Measurements from ENCODE around the gene HECW1. TPM values are rescaled to one million over a fixed set of nuclear protein-coding genes. Genes with fewer than 3 reads are reported as not detected.
"Not testable (repeated sequence)": the region's sequence is repeated elsewhere in the genome, so short reads cannot be mapped to it uniquely, and the experiment has no call there.

The HECW1 gene
- total RNA-seq, 8 experiments from 2014 or later, result 0.09 to 16.7 (median 10.6) TPM

- no peak overlapping the region for H3K4me3 ChIP-seq
- in situ Hi-C loops (cut with MboI; ENCODE audit: low pct_unique_long_range_greater_than_20kb in 2 of 9, low sequenced_read_pairs in 9 of 9, unreplicated experiment in 9 of 9), result no loop called here
- peaks cover 0 to 3% of the 10 kb centered on the region in 2 donors for H3K4me1 ChIP-seq (replicated peaks in 1 of 2)
- no peak overlapping the region for H3K27ac ChIP-seq
- ATAC-seq (replicated peaks in 6 of 8), result no peak
- WGBS, 10 experiments, result 43 to 91% (median 80%) methylated on average over 1 to 5 of the region's 7 CpGs; no CpG with 5 or more reads in 1 of the 10 experiments
These were observed 202.1 kb downstream of the HECW1 start for GRCh38 chr7:43314379-43315158.

GRCh38 chr7:43317075-43317474 is 204.6 kb downstream of the HECW1 start:
- WGBS, 10 experiments, result 40 to 89% (median 72%) methylated on average over 2 to 5 of the region's 6 CpGs; no CpG with 5 or more reads in 5 of the 10 experiments
- Histone ChIP-seq H3K4me1 (replicated peaks in 1 of 2) (peaks cover 0 to 3% of the 10 kb centered on the region in 2 donors), H3K27ac (no peak overlapping the region), H3K4me3 (no peak overlapping the region)
- peak in 6 of 8 experiments; percentile 22 to 62 (median 34) for ATAC-seq (replicated peaks in 6 of 8)
- in situ Hi-C loops (cut with MboI; ENCODE audit: low pct_unique_long_range_greater_than_20kb in 2 of 9, low sequenced_read_pairs in 9 of 9, unreplicated experiment in 9 of 9), result no loop called here

DNA sequence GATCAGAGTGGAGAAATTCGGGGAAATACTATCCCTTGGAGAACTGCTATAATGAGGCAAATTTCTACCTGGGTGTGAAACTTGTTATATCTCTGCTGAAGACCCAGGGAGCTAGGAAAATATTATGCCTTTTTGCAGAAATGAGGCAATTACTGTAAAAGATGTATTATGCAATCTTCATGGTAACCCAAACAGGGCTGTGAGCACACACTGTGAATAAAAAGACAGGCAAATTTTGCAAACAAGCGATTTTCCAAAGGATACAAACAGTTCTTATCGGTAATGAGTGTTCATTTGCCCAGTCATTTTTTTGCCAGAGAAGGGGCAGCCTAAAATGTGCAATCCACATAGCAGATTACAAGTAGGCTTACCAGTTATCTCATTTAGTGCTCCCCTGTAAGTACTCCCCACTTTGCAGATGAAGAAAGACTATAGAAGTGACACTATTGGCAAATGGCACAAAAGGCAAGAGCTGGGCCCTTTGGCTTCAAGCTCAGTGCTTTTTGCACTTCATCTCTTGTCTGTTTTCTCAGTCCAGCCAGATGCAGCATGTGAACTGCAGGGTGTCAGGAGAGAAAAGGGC is 205.8 kb downstream of the HECW1 start:
- H3K27ac ChIP-seq, result no peak overlapping the region
- peak in 1 of 8 experiments; percentile 38 for ATAC-seq (replicated peaks in 6 of 8)
- in situ Hi-C loops (cut with MboI; ENCODE audit: low pct_unique_long_range_greater_than_20kb in 2 of 9, low sequenced_read_pairs in 9 of 9, unreplicated experiment in 9 of 9), result no loop called here
- 0 to 100% (median 83%) methylated on average over 1 to 3 of the region's 3 CpGs for WGBS, 10 experiments
- H3K4me3 ChIP-seq, result no peak overlapping the region
- peaks cover 0 to 3% of the 10 kb centered on the region in 2 donors for H3K4me1 ChIP-seq (replicated peaks in 1 of 2)

DNA sequence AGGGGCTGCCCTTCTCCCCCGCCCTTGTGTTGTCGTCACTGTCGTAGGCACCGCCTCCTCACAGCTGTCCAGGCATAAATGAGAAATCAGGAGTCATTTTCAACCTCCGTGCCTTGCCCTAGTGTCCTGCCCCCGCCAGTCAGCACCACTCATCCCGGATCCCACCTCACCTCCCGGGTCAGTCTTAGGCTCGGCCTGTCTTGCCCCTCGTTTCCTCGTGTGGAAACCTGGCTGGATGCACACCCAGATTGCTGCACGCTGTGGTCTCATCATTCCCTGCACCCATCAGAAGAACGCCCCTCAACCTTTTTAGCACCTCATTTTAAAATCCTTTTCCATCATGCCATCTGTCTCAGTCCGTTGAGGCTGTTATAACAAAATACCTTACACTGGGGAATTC is 213.1 kb downstream of the HECW1 start:
- no peak overlapping the region for H3K4me3 ChIP-seq
- H3K4me1 ChIP-seq (replicated peaks in 1 of 2), result peaks cover 2% of the 10 kb centered on the region in 2 donors
- 20 to 100% (median 80%) methylated on average over 1 to 9 of the region's 14 CpGs; no CpG with 5 or more reads in 2 of the 10 experiments for WGBS, 10 experiments
- ATAC-seq (replicated peaks in 6 of 8), result no peak
- H3K27ac ChIP-seq, result no peak overlapping the region
- in situ Hi-C loops (cut with MboI; ENCODE audit: low pct_unique_long_range_greater_than_20kb in 2 of 9, low sequenced_read_pairs in 9 of 9, unreplicated experiment in 9 of 9), result no loop called here

DNA sequence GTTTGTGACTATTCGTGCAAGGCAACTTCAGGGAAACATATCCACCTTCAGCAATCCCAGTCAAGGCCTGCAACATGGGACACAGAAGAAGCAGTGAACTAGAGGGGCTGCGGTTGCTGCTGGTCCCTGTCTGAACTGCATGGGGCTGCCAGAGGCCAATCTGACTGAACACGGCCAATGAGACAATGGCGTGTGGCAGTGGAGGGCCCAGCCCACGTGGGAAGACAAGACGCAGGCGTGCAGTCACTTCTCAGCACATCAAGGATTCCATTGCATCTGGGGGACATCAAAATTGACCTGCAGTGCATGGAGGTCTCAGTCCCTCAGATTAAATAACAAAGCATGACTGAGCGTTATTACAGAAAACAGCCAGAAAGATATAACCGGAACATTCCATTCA is 215.9 kb downstream of the HECW1 start:
- Histone ChIP-seq H3K27ac (no peak overlapping the region), H3K4me1 (replicated peaks in 1 of 2) (peaks cover 2% of the 10 kb centered on the region in 2 donors), H3K4me3 (no peak overlapping the region)
- no peak for ATAC-seq (replicated peaks in 6 of 8)
- WGBS, 10 experiments, result 52 to 100% (median 79%) methylated on average over 2 to 7 of the region's 9 CpGs; no CpG with 5 or more reads in 2 of the 10 experiments
- in situ Hi-C loops (cut with MboI; ENCODE audit: low pct_unique_long_range_greater_than_20kb in 2 of 9, low sequenced_read_pairs in 9 of 9, unreplicated experiment in 9 of 9), result no loop called here

- H3K4me1 ChIP-seq (replicated peaks in 1 of 2), result peaks cover 2% of the 10 kb centered on the region in 2 donors
- in situ Hi-C loops (cut with MboI; ENCODE audit: low pct_unique_long_range_greater_than_20kb in 2 of 9, low sequenced_read_pairs in 9 of 9, unreplicated experiment in 9 of 9), result no loop called here
- H3K4me3 ChIP-seq, result no peak overlapping the region
- no peak overlapping the region for H3K27ac ChIP-seq
- peak in 1 of 8 experiments; percentile 47 for ATAC-seq (replicated peaks in 6 of 8)
- WGBS, 10 experiments, result 15 to 100% (median 69%) methylated on average over 1 to 5 of the region's 6 CpGs; no CpG with 5 or more reads in 3 of the 10 experiments
These were observed 216.4 kb downstream of the HECW1 start for GRCh38 chr7:43328785-43329380.

DNA sequence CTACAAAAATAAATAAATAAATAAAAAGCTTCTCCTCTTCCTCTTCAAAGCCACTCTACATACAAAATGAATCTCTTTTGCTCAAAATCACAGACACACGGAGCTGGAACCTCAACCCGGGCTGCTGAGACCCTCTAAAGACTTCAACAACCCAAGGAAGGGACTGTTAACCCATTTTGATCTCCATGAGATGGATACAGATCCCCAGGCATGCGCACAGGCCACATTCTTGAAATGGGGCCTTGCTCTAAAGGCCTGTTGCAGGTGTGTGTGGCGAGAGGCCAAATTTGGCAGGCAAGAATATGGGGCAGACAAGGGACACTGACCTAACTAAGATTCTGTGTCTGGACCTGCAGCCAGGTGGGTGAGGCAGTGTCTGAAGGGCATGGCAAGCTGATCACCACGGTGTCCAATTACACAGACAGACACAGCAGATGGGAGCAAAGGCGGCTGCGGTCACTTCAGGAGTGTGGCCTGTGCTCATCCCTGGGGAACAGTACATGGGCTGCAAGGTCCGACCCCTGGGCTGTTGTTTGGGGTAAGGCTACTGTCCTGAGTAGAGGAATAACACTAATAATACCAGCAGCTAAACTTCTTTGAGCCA is 219.8 kb downstream of the HECW1 start:
- ATAC-seq (replicated peaks in 6 of 8), result no peak
- no peak overlapping the region for H3K4me3 ChIP-seq
- no peak overlapping the region for H3K27ac ChIP-seq
- WGBS, 10 experiments, result 0 to 100% (median 89%) methylated on average over 1 to 6 of the region's 8 CpGs; no CpG with 5 or more reads in 1 of the 10 experiments
- peaks cover 0 to 2% of the 10 kb centered on the region in 2 donors for H3K4me1 ChIP-seq (replicated peaks in 1 of 2)
- in situ Hi-C loops (cut with MboI; ENCODE audit: low pct_unique_long_range_greater_than_20kb in 2 of 9, low sequenced_read_pairs in 9 of 9, unreplicated experiment in 9 of 9), result no loop called here

GRCh38 chr7:43337191-43337590 is 224.7 kb downstream of the HECW1 start:
- Histone ChIP-seq H3K4me1 (replicated peaks in 1 of 2) (no peaks in the 10 kb centered on the region), H3K27ac (no peak overlapping the region), H3K4me3 (no peak overlapping the region)
- ATAC-seq (replicated peaks in 6 of 8), result no peak
- in situ Hi-C loops (cut with MboI; ENCODE audit: low pct_unique_long_range_greater_than_20kb in 2 of 9, low sequenced_read_pairs in 9 of 9, unreplicated experiment in 9 of 9), result no loop called here

GRCh38 chr7:43337811-43338210 is 225.4 kb downstream of the HECW1 start:
- ATAC-seq (replicated peaks in 6 of 8), result no peak
- Histone ChIP-seq H3K4me1 (replicated peaks in 1 of 2) (no peaks in the 10 kb centered on the region), H3K4me3 (no peak overlapping the region), H3K27ac (no peak overlapping the region)
- in situ Hi-C loops (cut with MboI; ENCODE audit: low pct_unique_long_range_greater_than_20kb in 2 of 9, low sequenced_read_pairs in 9 of 9, unreplicated experiment in 9 of 9), result no loop called here
- 0 to 88% (median 42%) methylated on average over 1 of the region's 1 CpG; no CpG with 5 or more reads in 4 of the 10 experiments for WGBS, 10 experiments

GRCh38 chr7:43341132-43341531 is 228.7 kb downstream of the HECW1 start:
- WGBS, 10 experiments, result 14 to 96% (median 79%) methylated on average over 2 of the region's 2 CpGs; no CpG with 5 or more reads in 1 of the 10 experiments

GRCh38 chr7:43343417-43343816 is 231.0 kb downstream of the HECW1 start:
- H3K4me1 ChIP-seq (replicated peaks in 1 of 2); in situ Hi-C loops (cut with MboI; ENCODE audit: low pct_unique_long_range_greater_than_20kb in 2 of 9, low sequenced_read_pairs in 9 of 9, unreplicated experiment in 9 of 9); H3K27ac ChIP-seq; H3K4me3 ChIP-seq; ATAC-seq (replicated peaks in 6 of 8): not testable (repeated sequence)
- WGBS, 10 experiments, result 79 to 93% (median 85%) methylated on average over 1 to 3 of the region's 4 CpGs; no CpG with 5 or more reads in 6 of the 10 experiments

More at GRCh38 chr7:43341132-43341531, 228.7 kb downstream of the HECW1 start:
- H3K27ac ChIP-seq, result no peak overlapping the region
- no peaks in the 10 kb centered on the region for H3K4me1 ChIP-seq (replicated peaks in 1 of 2)
- ATAC-seq (replicated peaks in 6 of 8), result no peak
- no peak overlapping the region for H3K4me3 ChIP-seq
- in situ Hi-C loops (cut with MboI; ENCODE audit: low pct_unique_long_range_greater_than_20kb in 2 of 9, low sequenced_read_pairs in 9 of 9, unreplicated experiment in 9 of 9), result no loop called here

DNA sequence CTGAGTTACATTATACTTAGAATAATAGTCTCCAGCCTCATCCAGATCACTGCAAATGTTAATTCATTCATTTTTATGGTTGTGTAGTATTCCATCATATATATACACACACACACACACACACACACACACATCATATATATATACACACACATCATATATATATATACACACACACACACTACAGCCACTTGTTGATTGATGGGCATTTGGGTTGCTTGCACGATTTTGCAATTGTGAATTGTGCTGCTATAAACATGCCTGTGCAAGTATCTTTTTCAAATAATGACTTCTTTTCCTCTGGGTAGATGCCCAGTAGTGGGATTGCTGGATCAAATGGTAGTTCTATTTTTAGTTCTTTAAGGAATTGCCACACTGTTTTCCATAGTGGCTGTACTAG is 233.2 kb downstream of the HECW1 start:
- in situ Hi-C loops (cut with MboI; ENCODE audit: low pct_unique_long_range_greater_than_20kb in 2 of 9, low sequenced_read_pairs in 9 of 9, unreplicated experiment in 9 of 9); ATAC-seq (replicated peaks in 6 of 8): not testable (repeated sequence)
- 0 to 100% (median 8%) methylated on average over 1 of the region's 1 CpG; no CpG with 5 or more reads in 6 of the 10 experiments for WGBS, 10 experiments

GRCh38 chr7:43351683-43352082 is 239.2 kb downstream of the HECW1 start:
- in situ Hi-C loops (cut with MboI; ENCODE audit: low pct_unique_long_range_greater_than_20kb in 2 of 9, low sequenced_read_pairs in 9 of 9, unreplicated experiment in 9 of 9), result no loop called here
- 22 to 100% (median 83%) methylated on average over 1 to 3 of the region's 3 CpGs for WGBS, 10 experiments

More for the DNA sequence above, 233.2 kb downstream of the HECW1 start:
- not testable (repeated sequence) for H3K4me1 ChIP-seq (replicated peaks in 1 of 2); H3K4me3 ChIP-seq; H3K27ac ChIP-seq

More at GRCh38 chr7:43351683-43352082, 239.2 kb downstream of the HECW1 start:
- Histone ChIP-seq H3K27ac (no peak overlapping the region), H3K4me1 (replicated peaks in 1 of 2) (no peaks in the 10 kb centered on the region), H3K4me3 (no peak overlapping the region)
- peak in 2 of 8 experiments; percentile 85 to 92 for ATAC-seq (replicated peaks in 6 of 8)
